HCT116 (cell line): ENCODE measurements around the gene PADI2. TPM values are rescaled to one million over a fixed set of nuclear protein-coding genes. Genes with fewer than 3 reads are reported as not detected.

Experiments used
- ATAC-seq: fragments of 200-7000 bp; cut with Tn5 transposase; 2 replicates; pipeline ENCODE4 v1.9.1; 2020; ENCODE audit warnings: mild to moderate bottlenecking, moderate library complexity
- BruUV-seq: library from RNA; stranded (reverse); fragments of 400-500 nt; replicated peaks from 2 replicates; lab custom pipeline; 2021; lab: Mats Ljungman, UMichigan
- CTCF ChIA-PET: fragments of 300-600 bp; sonication (Branson Sonifier 250); formaldehyde crosslinking; loops from one replicate; lab custom pipeline; 2021; ENCODE audit warnings: antibody characterized with exemption; lab: Charles Lee
- POLR2A ChIA-PET: fragments of 300-600, 350-600 bp; sonication (Branson Sonifier 250); formaldehyde crosslinking; loops from one replicate; lab custom pipeline; 2021; ENCODE audit warnings: antibody characterized with exemption; lab: Charles Lee
- RAD21 ChIA-PET, 2 experiments: fragments of 300-600 bp; sonication (Branson Sonifier 250); formaldehyde crosslinking; loops; one replicate each; lab custom pipeline; 2023; ENCODE audit warnings: low total read pairs in 2 of 2; ENCODE audit not compliant: uncharacterized antibody in 2 of 2, unreplicated experiment in 2 of 2, low non-redundant PET in 1 of 2; lab: Charles Lee
- DNase-seq: peaks from one replicate; pipeline ENCODE4 v3.0.0-alpha.2; 2010; ENCODE audit warnings: low read depth, low spot score
- H2AFZ ChIP-seq: fragments of 200-600 bp; shearing (Covaris generic), sonication (generic); 2 replicates; pipeline ENCODE4 v1.6.1; 2017; ENCODE audit warnings: low read depth, mixed run types, mixed read lengths, antibody characterized with exemption, low read length; ENCODE audit not compliant: poor library complexity, severe bottlenecking
- H3K27ac ChIP-seq: 2 replicates; pipeline ENCODE4 v1.5.1; 2012; ENCODE audit warnings: low read depth, low read length
- H3K27me3 ChIP-seq: fragments of 200-600 bp; sonication (generic); 2 replicates; pipeline ENCODE4 v1.6.1; 2016; ENCODE audit warnings: mixed run types, low read length, mixed read lengths; ENCODE audit not compliant: insufficient read depth
- H3K36me3 ChIP-seq, 2 experiments: fragments of 200-500 bp in 1 of 2; fragments of 200-600 bp in 1 of 2; sonication (Bioruptor generic) in 1 of 2; sonication (generic) in 1 of 2; 2 replicates each; pipeline versions ENCODE4 v1.5.1 to v1.6.1; 2014 to 2016; ENCODE audit warnings: low read length in 2 of 2, inconsistent platforms in 1 of 2, mixed read lengths in 1 of 2, mixed run types in 1 of 2; ENCODE audit not compliant: insufficient read depth in 2 of 2, control insufficient read depth in 1 of 2
- H3K4me1 ChIP-seq, 2 experiments: fragments of 200-600 bp in 1 of 2; sonication (generic) in 1 of 2; 2 replicates each; pipeline versions ENCODE4 v1.5.1 to v1.6.1; 2012 to 2017; ENCODE audit warnings: low read length in 2 of 2, inconsistent platforms in 1 of 2, mild to moderate bottlenecking in 1 of 2, mixed read lengths in 1 of 2, mixed run types in 1 of 2, moderate library complexity in 1 of 2; ENCODE audit not compliant: insufficient read depth in 2 of 2, control insufficient read depth in 1 of 2
- H3K4me2 ChIP-seq: fragments of 200-600 bp; sonication (generic); 2 replicates; pipeline ENCODE4 v1.6.1; 2017; ENCODE audit warnings: mixed run types, low read length, mixed read lengths
- H3K4me3 ChIP-seq, 2 experiments: fragments of 200-600 bp in 1 of 2; sonication (generic) in 1 of 2; replicated peaks in 1 of 2; 2 replicates each; pipeline ENCODE4 v1.5.1; 2011 to 2016; ENCODE audit warnings: low read length in 2 of 2, control low read depth in 1 of 2, low read depth in 1 of 2, mild to moderate bottlenecking in 1 of 2, mixed read lengths in 1 of 2, mixed run types in 1 of 2
- H3K79me2 ChIP-seq: fragments of 200-600 bp; sonication (generic); 2 replicates; pipeline ENCODE4 v1.6.1; 2017; ENCODE audit warnings: mild to moderate bottlenecking, mixed run types, low read length, moderate library complexity, mixed read lengths; ENCODE audit not compliant: insufficient read depth
- H3K9ac ChIP-seq: fragments of 200-600 bp; sonication (generic); 2 replicates; pipeline ENCODE4 v1.6.1; 2016; ENCODE audit warnings: low read length, mixed read lengths
- H3K9me2 ChIP-seq: fragments of 200-600 bp; sonication (generic), shearing (Covaris generic); 2 replicates; pipeline ENCODE4 v1.6.1; 2017; ENCODE audit warnings: mixed run types, mild to moderate bottlenecking, moderate library complexity; ENCODE audit not compliant: insufficient read depth
- H3K9me3 ChIP-seq, 2 experiments: fragments of 200-500 bp in 1 of 2; fragments of 200-600 bp in 1 of 2; sonication (Bioruptor generic) in 1 of 2; sonication (generic) in 1 of 2; 2 replicates each; pipeline ENCODE4 v1.6.1; 2014 to 2017; ENCODE audit warnings: low read length in 2 of 2, mixed read lengths in 2 of 2, inconsistent platforms in 1 of 2, low read depth in 1 of 2, mild to moderate bottlenecking in 1 of 2, mixed run types in 1 of 2, moderate library complexity in 1 of 2; ENCODE audit not compliant: control insufficient read depth in 1 of 2, insufficient read depth in 1 of 2
- H4K20me1 ChIP-seq: fragments of 200-600 bp; sonication (generic), shearing (Covaris generic); 2 replicates; pipeline ENCODE4 v1.6.1; 2017; ENCODE audit warnings: mixed run types, mild to moderate bottlenecking, moderate library complexity; ENCODE audit not compliant: insufficient read depth
- CBX3 ChIP-seq: IDR thresholded peaks from 2 replicates; pipeline ENCODE4 v1.6.1; 2012; ENCODE audit warnings: low read depth
- CEBPB ChIP-seq: IDR thresholded peaks from 2 replicates; pipeline ENCODE4 v1.6.1; 2012; ENCODE audit warnings: low read depth
- CTCF ChIP-seq, 3 experiments: fragments of 200-600 bp in 1 of 3; sonication (generic) in 1 of 3; IDR thresholded peaks in 2 of 3; conservative IDR thresholded peaks in 1 of 3; 2 replicates each; pipeline ENCODE4 v1.5.1; 2012 to 2017; ENCODE audit warnings: low read depth in 2 of 3, low read length in 2 of 3, antibody characterized with exemption in 1 of 3, borderline replicate concordance in 1 of 3, control low read depth in 1 of 3, mild to moderate bottlenecking in 1 of 3, mixed read lengths in 1 of 3, mixed run types in 1 of 3, moderate library complexity in 1 of 3; ENCODE audit not compliant: insufficient read depth in 1 of 3
- FOSL1 ChIP-seq: IDR thresholded peaks from 2 replicates; pipeline ENCODE4 v1.6.1; 2012; ENCODE audit warnings: low read depth
- JUND ChIP-seq: IDR thresholded peaks from 2 replicates; pipeline ENCODE4 v1.6.1; 2012
- YY1 ChIP-seq: IDR thresholded peaks from 2 replicates; pipeline ENCODE4 v1.6.1; 2011; ENCODE audit warnings: low read length, low read depth, moderate library complexity, mild to moderate bottlenecking; ENCODE audit not compliant: insufficient replicate concordance; ENCODE audit errors: extremely low read depth
- ZBTB33 ChIP-seq: IDR thresholded peaks from 2 replicates; pipeline ENCODE4 v1.6.1; 2011; ENCODE audit warnings: mild to moderate bottlenecking, low read length, moderate library complexity; ENCODE audit not compliant: insufficient replicate concordance; ENCODE audit errors: extremely low read depth
- intact Hi-C: fragments of 100-400 bp; cut with micrococcal nuclease; formaldehyde crosslinking; loops from 2 replicates; pipeline ENCODE4 v1.10.0; 2022
- total RNA-seq: library from RNA; stranded (reverse); gene quantifications from one replicate; pipeline ENCODE4 v1.2.1, GENCODE V29; 2021; ENCODE audit not compliant: unreplicated experiment

PADI2 gene
- total RNA-seq, 1 experiment from 2014 or later = 2.7 TPM

- no peaks in the 10 kb centered on the region for H3K9me2 ChIP-seq
- RAD21 ChIA-PET = no interaction called here
- H3K4me3 ChIP-seq = no peak overlapping the region
- no peak overlapping the region for H3K4me2 ChIP-seq
- no peak overlapping the region for H3K9ac ChIP-seq
- POLR2A ChIA-PET = no interaction called here
- no TSS peak for BruUV-seq
- H3K4me1 ChIP-seq = peaks cover 0 to 12% of the 10 kb centered on the region in 2 experiments; a peak in 2 of 4 replicates
- CTCF ChIA-PET = no interaction called here
- ATAC-seq = no peak
- H2AFZ ChIP-seq = no peak overlapping the region
- no peaks in the 10 kb centered on the region for H3K36me3 ChIP-seq
- no peak for TF ChIP-seq JUND
- TF ChIP-seq CBX3 = no peak
- TF ChIP-seq YY1 = no peak
- TF ChIP-seq CTCF (IDR thresholded peaks at IDR 0.05 in 2 of 3, conservative IDR thresholded peaks at IDR 0.05 in 1 of 3; ENCODE audit: borderline replicate concordance in 1 of 3, insufficient read depth in 1 of 3, low read depth in 2 of 3, low read length in 2 of 3) = no peak
- no peak for TF ChIP-seq CEBPB
- TF ChIP-seq FOSL1 = no peak
- TF ChIP-seq ZBTB33 = no peak
- no peaks in the 10 kb centered on the region for H3K27me3 ChIP-seq
- H4K20me1 ChIP-seq = no peaks in the 10 kb centered on the region
- no peaks in the 10 kb centered on the region for H3K79me2 ChIP-seq
- H3K9me3 ChIP-seq = no peaks in the 10 kb centered on the region; a peak in 1 of 4 replicates
- intact Hi-C loops = no loop called here
- H3K27ac ChIP-seq = no peak overlapping the region
- DNase-seq = no peak
Measured at GRCh38 chr1:17067069-17067426, 52.2 kb downstream of the PADI2 start.
